Mammary epithelial cell (primary cell): ENCODE data around the gene ICAM2.

ENCODE experiments used
- EZH2 ChIP-seq: IDR thresholded peaks from 2 replicates; pipeline ENCODE4 v1.6.1; 2012; ENCODE audit warnings: low read length, inconsistent platforms, borderline replicate concordance
- TF ChIP-seq, protein P1 (sequence below), 2 donors: IDR thresholded peaks in 1 of 2; conservative IDR thresholded peaks in 1 of 2; 2 replicates each; pipeline ENCODE4 v1.5.1; 2011 to 2012; ENCODE audit warnings: inconsistent platforms in 2 of 2, low read length in 2 of 2, mild to moderate bottlenecking in 2 of 2, control low read depth in 1 of 2, low read depth in 1 of 2; ENCODE audit not compliant: insufficient read depth in 1 of 2; ENCODE audit errors: extremely low read depth in 1 of 2

DNA sequence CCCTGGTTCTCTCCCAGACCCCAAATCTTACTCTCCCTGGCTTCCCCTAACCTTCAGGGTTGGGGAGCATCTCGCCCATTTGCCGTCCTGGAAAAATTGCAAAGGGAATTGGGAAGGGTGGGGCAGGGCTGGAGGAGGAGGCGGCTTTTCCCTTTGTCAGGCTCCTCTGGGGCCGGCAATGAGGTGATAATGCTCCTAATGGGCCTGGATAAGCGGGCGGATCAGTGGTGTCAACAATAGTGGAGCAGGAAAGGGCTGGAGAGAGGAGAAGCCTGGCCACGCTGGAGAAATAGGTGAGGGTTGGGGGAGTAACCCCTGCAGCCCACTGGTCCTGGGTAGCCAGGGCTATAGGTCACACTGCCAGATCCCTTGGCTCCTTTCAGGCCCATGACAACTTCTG, 60.0 kb downstream of the ICAM2 start:
- TF ChIP-seq, protein P1, sequence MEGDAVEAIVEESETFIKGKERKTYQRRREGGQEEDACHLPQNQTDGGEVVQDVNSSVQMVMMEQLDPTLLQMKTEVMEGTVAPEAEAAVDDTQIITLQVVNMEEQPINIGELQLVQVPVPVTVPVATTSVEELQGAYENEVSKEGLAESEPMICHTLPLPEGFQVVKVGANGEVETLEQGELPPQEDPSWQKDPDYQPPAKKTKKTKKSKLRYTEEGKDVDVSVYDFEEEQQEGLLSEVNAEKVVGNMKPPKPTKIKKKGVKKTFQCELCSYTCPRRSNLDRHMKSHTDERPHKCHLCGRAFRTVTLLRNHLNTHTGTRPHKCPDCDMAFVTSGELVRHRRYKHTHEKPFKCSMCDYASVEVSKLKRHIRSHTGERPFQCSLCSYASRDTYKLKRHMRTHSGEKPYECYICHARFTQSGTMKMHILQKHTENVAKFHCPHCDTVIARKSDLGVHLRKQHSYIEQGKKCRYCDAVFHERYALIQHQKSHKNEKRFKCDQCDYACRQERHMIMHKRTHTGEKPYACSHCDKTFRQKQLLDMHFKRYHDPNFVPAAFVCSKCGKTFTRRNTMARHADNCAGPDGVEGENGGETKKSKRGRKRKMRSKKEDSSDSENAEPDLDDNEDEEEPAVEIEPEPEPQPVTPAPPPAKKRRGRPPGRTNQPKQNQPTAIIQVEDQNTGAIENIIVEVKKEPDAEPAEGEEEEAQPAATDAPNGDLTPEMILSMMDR (conservative IDR thresholded peaks at IDR 0.05 in 1 of 2, IDR thresholded peaks at IDR 0.05 in 1 of 2; ENCODE audit: extremely low read depth in 1 of 2, insufficient read depth in 1 of 2, low read depth in 1 of 2, low read length in 2 of 2): no peak
- no peak for TF ChIP-seq EZH2
